ENCODE data around the gene ANGPTL8. TPM values are rescaled to one million over a fixed set of nuclear protein-coding genes. Genes with fewer than 3 reads are reported as not detected.
A peak's percentile ranks its signal among the peaks of the same experiment; 100 is the strongest.

The ANGPTL8 gene
- total RNA-seq, 1 donor from 2014 or later, result not detected

GRCh38 chr19:11242864-11243797 is 3.7 kb downstream of the ANGPTL8 start:
- no peaks in the 10 kb centered on the region for H3K4me1 Mint-ChIP-seq (ENCODE audit: low read depth)
- H3K27ac Mint-ChIP-seq, result no peak overlapping the region
- H3K27me3 Mint-ChIP-seq, result no peaks in the 10 kb centered on the region
- peak; percentile 78 for DNase-seq (ENCODE audit: low spot score, unreplicated experiment)
- H3K4me3 Mint-ChIP-seq (ENCODE audit: low read depth), result no peak overlapping the region
- H3K9me3 Mint-ChIP-seq (ENCODE audit: low read depth), result no peaks in the 10 kb centered on the region
- peaks cover 31% of the 10 kb centered on the region for H3K36me3 Mint-ChIP-seq (ENCODE audit: insufficient read depth)
- TF ChIP-seq CTCF (IDR thresholded peaks at IDR 0.05; ENCODE audit: unreplicated experiment), result peak; percentile 71

GRCh38 chr19:11243798-11244169 is 4.4 kb downstream of the ANGPTL8 start:
- Mint-ChIP-seq H3K4me3 (ENCODE audit: low read depth) (no peak overlapping the region), H3K27ac (no peak overlapping the region), H3K4me1 (ENCODE audit: low read depth) (no peaks in the 10 kb centered on the region), H3K9me3 (ENCODE audit: low read depth) (no peaks in the 10 kb centered on the region), H3K27me3 (no peaks in the 10 kb centered on the region), H3K36me3 (ENCODE audit: insufficient read depth) (peaks cover 28% of the 10 kb centered on the region)
- DNase-seq (ENCODE audit: low spot score, unreplicated experiment), result no peak
- TF ChIP-seq CTCF (IDR thresholded peaks at IDR 0.05; ENCODE audit: unreplicated experiment), result no peak

- no peak overlapping the region for H3K27ac Mint-ChIP-seq
- no peak overlapping the region for H3K4me3 Mint-ChIP-seq (ENCODE audit: low read depth)
- no peaks in the 10 kb centered on the region for H3K4me1 Mint-ChIP-seq (ENCODE audit: low read depth)
- no peak for TF ChIP-seq CTCF (IDR thresholded peaks at IDR 0.05; ENCODE audit: unreplicated experiment)
- no peaks in the 10 kb centered on the region for H3K27me3 Mint-ChIP-seq
- no peak for DNase-seq (ENCODE audit: low spot score, unreplicated experiment)
- no peaks in the 10 kb centered on the region for H3K9me3 Mint-ChIP-seq (ENCODE audit: low read depth)
- H3K36me3 Mint-ChIP-seq (ENCODE audit: insufficient read depth), result peaks cover 21% of the 10 kb centered on the region
These were observed 5.6 kb downstream of the ANGPTL8 start for GRCh38 chr19:11244846-11245589.

- Mint-ChIP-seq H3K27me3 (no peaks in the 10 kb centered on the region), H3K4me1 (ENCODE audit: low read depth) (no peaks in the 10 kb centered on the region), H3K27ac (peak overlapping the region; percentile 2), H3K9me3 (ENCODE audit: low read depth) (no peaks in the 10 kb centered on the region), H3K4me3 (ENCODE audit: low read depth) (no peak overlapping the region), H3K36me3 (ENCODE audit: insufficient read depth) (peaks cover 17% of the 10 kb centered on the region)
- no peak for DNase-seq (ENCODE audit: low spot score, unreplicated experiment)
- no peak for TF ChIP-seq CTCF (IDR thresholded peaks at IDR 0.05; ENCODE audit: unreplicated experiment)
These were observed 7.5 kb downstream of the ANGPTL8 start for GRCh38 chr19:11246941-11247340.

- Mint-ChIP-seq H3K4me3 (ENCODE audit: low read depth) (no peak overlapping the region), H3K27me3 (no peaks in the 10 kb centered on the region), H3K36me3 (ENCODE audit: insufficient read depth) (peaks cover 17% of the 10 kb centered on the region), H3K4me1 (ENCODE audit: low read depth) (no peaks in the 10 kb centered on the region), H3K27ac (no peak overlapping the region), H3K9me3 (ENCODE audit: low read depth) (no peaks in the 10 kb centered on the region)
- DNase-seq (ENCODE audit: low spot score, unreplicated experiment), result no peak
- TF ChIP-seq CTCF (IDR thresholded peaks at IDR 0.05; ENCODE audit: unreplicated experiment), result no peak
These were observed 8.0 kb downstream of the ANGPTL8 start for GRCh38 chr19:11247391-11247790.

Measured in progenitor cell of endocrine pancreas (in vitro differentiated cells).